AG04449 (cell line): Measurements from ENCODE around the gene PDE6A.

Source experiments
- CTCF ChIA-PET: fragments of 350-600 bp; formaldehyde crosslinking; extraction: SDS; loops from one replicate; lab custom pipeline; 2021; ENCODE audit warnings: antibody characterized with exemption; lab: Yijun Ruan, JAX
- POLR2A ChIA-PET: fragments of 400-600, 350-600 bp; formaldehyde crosslinking; extraction: SDS; loops from one replicate; lab custom pipeline; 2020; ENCODE audit warnings: antibody characterized with exemption, inconsistent platforms; lab: Yijun Ruan, JAX
- DNase-seq: peaks from one replicate; pipeline ENCODE4 v3.0.0-alpha.2; 2010; ENCODE audit warnings: low read depth, low spot score
- H3K4me3 ChIP-seq: 2 replicates; pipeline ENCODE4 v1.5.1; 2011; ENCODE audit warnings: low read depth, mild to moderate bottlenecking, control low read depth, low read length
- TF ChIP-seq, protein P1 (sequence below): IDR thresholded peaks from one replicate; pipeline ENCODE4 v1.5.1; 2011; ENCODE audit warnings: mild to moderate bottlenecking, moderate library complexity, low read length, control low read depth, inconsistent platforms; ENCODE audit not compliant: insufficient read depth; ENCODE audit errors: missing control alignments

The PDE6A gene

GRCh38 chr5:149824846-149825245 is 119.7 kb downstream of the PDE6A start:
- no peak for DNase-seq
- no peak overlapping the region for H3K4me3 ChIP-seq
- CTCF ChIA-PET: interaction anchor here (1.2 to 29.9 kb wide), 10 partner anchors 4 to 186 kb away, joined by 3 to 924 read pairs (median 283); partner anchors contain the start of gene SLC26A2
- POLR2A ChIA-PET: no interaction called here
- TF ChIP-seq, protein P1, sequence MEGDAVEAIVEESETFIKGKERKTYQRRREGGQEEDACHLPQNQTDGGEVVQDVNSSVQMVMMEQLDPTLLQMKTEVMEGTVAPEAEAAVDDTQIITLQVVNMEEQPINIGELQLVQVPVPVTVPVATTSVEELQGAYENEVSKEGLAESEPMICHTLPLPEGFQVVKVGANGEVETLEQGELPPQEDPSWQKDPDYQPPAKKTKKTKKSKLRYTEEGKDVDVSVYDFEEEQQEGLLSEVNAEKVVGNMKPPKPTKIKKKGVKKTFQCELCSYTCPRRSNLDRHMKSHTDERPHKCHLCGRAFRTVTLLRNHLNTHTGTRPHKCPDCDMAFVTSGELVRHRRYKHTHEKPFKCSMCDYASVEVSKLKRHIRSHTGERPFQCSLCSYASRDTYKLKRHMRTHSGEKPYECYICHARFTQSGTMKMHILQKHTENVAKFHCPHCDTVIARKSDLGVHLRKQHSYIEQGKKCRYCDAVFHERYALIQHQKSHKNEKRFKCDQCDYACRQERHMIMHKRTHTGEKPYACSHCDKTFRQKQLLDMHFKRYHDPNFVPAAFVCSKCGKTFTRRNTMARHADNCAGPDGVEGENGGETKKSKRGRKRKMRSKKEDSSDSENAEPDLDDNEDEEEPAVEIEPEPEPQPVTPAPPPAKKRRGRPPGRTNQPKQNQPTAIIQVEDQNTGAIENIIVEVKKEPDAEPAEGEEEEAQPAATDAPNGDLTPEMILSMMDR: no peak

- TF ChIP-seq, protein P1: no peak
- no peak overlapping the region for H3K4me3 ChIP-seq
- CTCF ChIA-PET: interaction anchor here (1.2 to 29.9 kb wide), 6 partner anchors 3 to 186 kb away, joined by 4 to 924 read pairs (median 283); no protein-coding TSS in a partner anchor
- DNase-seq: no peak
- POLR2A ChIA-PET: no interaction called here
Observed at GRCh38 chr5:149824120-149824519, 120.5 kb downstream of the PDE6A start.

DNA sequence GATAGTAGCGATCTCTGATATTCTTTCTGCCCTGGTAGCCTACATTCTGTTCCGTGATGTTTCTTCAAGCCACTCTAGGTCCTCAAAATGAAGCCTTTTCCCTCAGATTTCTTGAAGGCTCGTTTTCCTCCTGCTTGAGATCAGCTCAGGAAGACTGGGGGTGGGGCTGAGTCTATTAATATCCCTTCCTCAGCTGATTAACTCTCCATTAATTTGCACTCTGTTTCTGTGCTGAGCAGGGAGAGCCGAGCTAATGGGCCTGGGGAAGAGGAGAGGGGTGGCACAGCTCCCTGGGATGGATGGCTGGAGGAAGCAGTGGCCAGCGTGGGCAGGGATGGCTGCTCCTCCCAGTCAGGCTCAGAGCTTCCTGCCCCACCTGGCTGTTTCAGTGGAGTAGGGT is 121.2 kb downstream of the PDE6A start:
- no peak for DNase-seq
- TF ChIP-seq, protein P1: no peak
- POLR2A ChIA-PET: no interaction called here
- CTCF ChIA-PET: interaction anchor here (1.1 to 29.9 kb wide), 7 partner anchors 2 to 205 kb away, joined by 3 to 924 read pairs (median 106); no protein-coding TSS in a partner anchor
- H3K4me3 ChIP-seq: no peak overlapping the region

DNA sequence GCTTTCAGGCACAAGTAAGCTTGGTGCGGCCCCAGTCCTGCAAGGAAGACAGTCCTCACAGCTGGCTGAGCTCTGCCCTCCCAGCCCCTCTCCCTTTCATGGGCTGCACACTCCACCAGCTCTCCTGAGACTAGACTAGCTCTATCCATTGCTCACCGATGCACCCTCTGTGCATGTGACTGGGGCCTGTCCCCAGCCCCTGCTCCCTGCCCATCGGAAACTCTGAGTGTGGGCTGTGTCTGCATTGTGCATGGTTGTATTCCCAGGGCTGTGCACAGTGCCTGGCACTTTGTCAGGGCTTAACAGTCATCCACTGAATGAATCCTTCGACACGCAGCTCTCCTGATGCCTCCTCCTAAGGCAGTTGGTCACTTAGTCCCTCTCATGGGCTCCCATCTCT is 122.3 kb downstream of the PDE6A start:
- ChIA-PET POLR2A (no interaction called here), CTCF (interaction anchor here (1.1 to 29.9 kb wide), 7 partner anchors 1 to 203 kb away, joined by 3 to 924 read pairs (median 106); no protein-coding TSS in a partner anchor)
- TF ChIP-seq, protein P1: no peak
- DNase-seq: no peak
- no peak overlapping the region for H3K4me3 ChIP-seq

DNA sequence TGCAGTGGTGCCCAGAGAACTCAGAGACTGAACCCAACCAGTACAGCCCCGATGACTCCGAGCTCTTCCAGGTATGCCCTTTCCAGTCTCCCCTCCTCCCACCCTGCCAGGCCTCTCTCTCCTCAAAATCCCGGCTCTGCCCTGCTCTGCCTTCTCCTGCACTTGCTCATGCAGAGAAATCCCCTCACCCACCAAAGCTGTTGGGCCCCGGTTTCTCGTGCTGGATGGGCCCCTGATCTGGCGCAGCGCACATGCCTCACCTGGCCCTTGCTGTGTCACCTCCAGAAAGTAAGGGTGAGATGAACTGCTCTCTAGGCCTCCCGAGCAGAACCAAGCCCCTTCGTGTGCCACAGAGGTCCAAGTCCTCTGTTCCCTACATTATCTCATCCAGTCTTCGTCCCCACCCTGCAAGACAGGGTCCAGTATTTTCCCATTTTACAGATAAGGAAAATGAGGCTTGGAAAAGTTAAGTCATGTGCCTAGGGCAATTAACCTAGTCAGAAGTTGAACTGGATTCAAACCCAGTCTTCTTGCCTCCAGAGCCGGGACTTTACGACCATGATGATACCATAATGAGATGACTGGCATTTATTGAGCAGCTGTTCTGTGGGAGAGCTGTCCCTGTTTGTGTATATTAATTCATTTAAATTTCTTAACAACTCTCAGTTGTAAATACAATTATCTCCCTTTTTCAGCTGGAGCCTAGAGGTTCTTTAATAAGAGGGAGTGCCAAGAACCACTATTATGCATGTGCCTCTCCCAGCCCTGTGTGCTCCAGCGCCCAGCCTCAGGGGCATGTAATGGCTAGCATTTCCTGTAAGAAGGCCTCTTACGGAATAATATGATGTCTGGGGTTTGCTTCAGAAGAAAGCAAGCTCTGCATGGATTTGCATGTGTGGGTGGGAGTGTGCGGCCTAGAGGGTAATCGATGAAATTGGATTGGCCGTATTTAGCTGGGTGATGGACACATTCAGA is 123.8 kb downstream of the PDE6A start:
- no peak overlapping the region for H3K4me3 ChIP-seq
- ChIA-PET CTCF (interaction anchor here (1.2 to 29.9 kb wide), 6 partner anchors 0 to 202 kb away, joined by 3 to 924 read pairs (median 194); no protein-coding TSS in a partner anchor), POLR2A (no interaction called here)
- no peak for DNase-seq
- TF ChIP-seq, protein P1: no peak

GRCh38 chr5:149820012-149820411 is 124.6 kb downstream of the PDE6A start:
- no peak for DNase-seq
- no peak overlapping the region for H3K4me3 ChIP-seq
- CTCF ChIA-PET: interaction anchor here (1.2 to 29.9 kb wide), 4 partner anchors 12 to 181 kb away, joined by 5 to 924 read pairs (median 194); no protein-coding TSS in a partner anchor
- TF ChIP-seq, protein P1: no peak
- POLR2A ChIA-PET: no interaction called here
